HCT116 (cell line): Measurements from ENCODE around the gene LFNG. TPM values are rescaled to one million over a fixed set of nuclear protein-coding genes. Genes with fewer than 3 reads are reported as not detected.

ENCODE experiments used
- ATAC-seq: fragments of 200-7000 bp; cut with Tn5 transposase; 2 replicates; pipeline ENCODE4 v1.9.1; 2020; ENCODE audit warnings: mild to moderate bottlenecking, moderate library complexity
- BruUV-seq: library from RNA; stranded (reverse); fragments of 400-500 nt; replicated peaks from 2 replicates; lab custom pipeline; 2021; lab: Mats Ljungman, UMichigan
- CTCF ChIA-PET: fragments of 300-600 bp; sonication (Branson Sonifier 250); formaldehyde crosslinking; loops from one replicate; lab custom pipeline; 2021; ENCODE audit warnings: antibody characterized with exemption; lab: Charles Lee
- POLR2A ChIA-PET: fragments of 300-600, 350-600 bp; sonication (Branson Sonifier 250); formaldehyde crosslinking; loops from one replicate; lab custom pipeline; 2021; ENCODE audit warnings: antibody characterized with exemption; lab: Charles Lee
- RAD21 ChIA-PET, 2 experiments: fragments of 300-600 bp; sonication (Branson Sonifier 250); formaldehyde crosslinking; loops; one replicate each; lab custom pipeline; 2023; ENCODE audit warnings: low total read pairs in 2 of 2; ENCODE audit not compliant: uncharacterized antibody in 2 of 2, unreplicated experiment in 2 of 2, low non-redundant PET in 1 of 2; lab: Charles Lee
- DNase-seq: peaks from one replicate; pipeline ENCODE4 v3.0.0-alpha.2; 2010; ENCODE audit warnings: low read depth, low spot score
- H2AFZ ChIP-seq: fragments of 200-600 bp; shearing (Covaris generic), sonication (generic); 2 replicates; pipeline ENCODE4 v1.6.1; 2017; ENCODE audit warnings: low read depth, mixed run types, mixed read lengths, antibody characterized with exemption, low read length; ENCODE audit not compliant: poor library complexity, severe bottlenecking
- H3K27ac ChIP-seq: 2 replicates; pipeline ENCODE4 v1.5.1; 2012; ENCODE audit warnings: low read depth, low read length
- H3K27me3 ChIP-seq: fragments of 200-600 bp; sonication (generic); 2 replicates; pipeline ENCODE4 v1.6.1; 2016; ENCODE audit warnings: mixed run types, low read length, mixed read lengths; ENCODE audit not compliant: insufficient read depth
- H3K36me3 ChIP-seq, 2 experiments: fragments of 200-500 bp in 1 of 2; fragments of 200-600 bp in 1 of 2; sonication (Bioruptor generic) in 1 of 2; sonication (generic) in 1 of 2; 2 replicates each; pipeline versions ENCODE4 v1.5.1 to v1.6.1; 2014 to 2016; ENCODE audit warnings: low read length in 2 of 2, inconsistent platforms in 1 of 2, mixed read lengths in 1 of 2, mixed run types in 1 of 2; ENCODE audit not compliant: insufficient read depth in 2 of 2, control insufficient read depth in 1 of 2
- H3K4me1 ChIP-seq, 2 experiments: fragments of 200-600 bp in 1 of 2; sonication (generic) in 1 of 2; 2 replicates each; pipeline versions ENCODE4 v1.5.1 to v1.6.1; 2012 to 2017; ENCODE audit warnings: low read length in 2 of 2, inconsistent platforms in 1 of 2, mild to moderate bottlenecking in 1 of 2, mixed read lengths in 1 of 2, mixed run types in 1 of 2, moderate library complexity in 1 of 2; ENCODE audit not compliant: insufficient read depth in 2 of 2, control insufficient read depth in 1 of 2
- H3K4me2 ChIP-seq: fragments of 200-600 bp; sonication (generic); 2 replicates; pipeline ENCODE4 v1.6.1; 2017; ENCODE audit warnings: mixed run types, low read length, mixed read lengths
- H3K4me3 ChIP-seq, 2 experiments: fragments of 200-600 bp in 1 of 2; sonication (generic) in 1 of 2; replicated peaks in 1 of 2; 2 replicates each; pipeline ENCODE4 v1.5.1; 2011 to 2016; ENCODE audit warnings: low read length in 2 of 2, control low read depth in 1 of 2, low read depth in 1 of 2, mild to moderate bottlenecking in 1 of 2, mixed read lengths in 1 of 2, mixed run types in 1 of 2
- H3K79me2 ChIP-seq: fragments of 200-600 bp; sonication (generic); 2 replicates; pipeline ENCODE4 v1.6.1; 2017; ENCODE audit warnings: mild to moderate bottlenecking, mixed run types, low read length, moderate library complexity, mixed read lengths; ENCODE audit not compliant: insufficient read depth
- H3K9ac ChIP-seq: fragments of 200-600 bp; sonication (generic); 2 replicates; pipeline ENCODE4 v1.6.1; 2016; ENCODE audit warnings: low read length, mixed read lengths
- H3K9me2 ChIP-seq: fragments of 200-600 bp; sonication (generic), shearing (Covaris generic); 2 replicates; pipeline ENCODE4 v1.6.1; 2017; ENCODE audit warnings: mixed run types, mild to moderate bottlenecking, moderate library complexity; ENCODE audit not compliant: insufficient read depth
- H3K9me3 ChIP-seq, 2 experiments: fragments of 200-500 bp in 1 of 2; fragments of 200-600 bp in 1 of 2; sonication (Bioruptor generic) in 1 of 2; sonication (generic) in 1 of 2; 2 replicates each; pipeline ENCODE4 v1.6.1; 2014 to 2017; ENCODE audit warnings: low read length in 2 of 2, mixed read lengths in 2 of 2, inconsistent platforms in 1 of 2, low read depth in 1 of 2, mild to moderate bottlenecking in 1 of 2, mixed run types in 1 of 2, moderate library complexity in 1 of 2; ENCODE audit not compliant: control insufficient read depth in 1 of 2, insufficient read depth in 1 of 2
- H4K20me1 ChIP-seq: fragments of 200-600 bp; sonication (generic), shearing (Covaris generic); 2 replicates; pipeline ENCODE4 v1.6.1; 2017; ENCODE audit warnings: mixed run types, mild to moderate bottlenecking, moderate library complexity; ENCODE audit not compliant: insufficient read depth
- EGR1 ChIP-seq: IDR thresholded peaks from 2 replicates; pipeline ENCODE4 v1.6.1; 2012; ENCODE audit warnings: low read depth
- EZH2phosphoT487 ChIP-seq: fragments of 200-600 bp; IDR thresholded peaks from 2 replicates; pipeline ENCODE4 v1.6.1; 2018; ENCODE audit warnings: antibody characterized with exemption, borderline replicate concordance
- SRF ChIP-seq: IDR thresholded peaks from 2 replicates; pipeline ENCODE4 v1.6.1; 2012; ENCODE audit warnings: low read depth
- ZBTB33 ChIP-seq: IDR thresholded peaks from 2 replicates; pipeline ENCODE4 v1.6.1; 2011; ENCODE audit warnings: mild to moderate bottlenecking, low read length, moderate library complexity; ENCODE audit not compliant: insufficient replicate concordance; ENCODE audit errors: extremely low read depth
- intact Hi-C: fragments of 100-400 bp; cut with micrococcal nuclease; formaldehyde crosslinking; loops from 2 replicates; pipeline ENCODE4 v1.10.0; 2022
- total RNA-seq: library from RNA; stranded (reverse); gene quantifications from one replicate; pipeline ENCODE4 v1.2.1, GENCODE V29; 2021; ENCODE audit not compliant: unreplicated experiment
- TF ChIP-seq, protein P1 (sequence below): IDR thresholded peaks from 2 replicates; pipeline ENCODE4 v1.6.1; 2012; ENCODE audit warnings: low read depth
- TF ChIP-seq, protein P2 (sequence below): IDR thresholded peaks from 2 replicates; pipeline ENCODE4 v1.6.1; 2012

The LFNG gene
- total RNA-seq, 1 experiment from 2014 or later: 14.3 TPM

DNA sequence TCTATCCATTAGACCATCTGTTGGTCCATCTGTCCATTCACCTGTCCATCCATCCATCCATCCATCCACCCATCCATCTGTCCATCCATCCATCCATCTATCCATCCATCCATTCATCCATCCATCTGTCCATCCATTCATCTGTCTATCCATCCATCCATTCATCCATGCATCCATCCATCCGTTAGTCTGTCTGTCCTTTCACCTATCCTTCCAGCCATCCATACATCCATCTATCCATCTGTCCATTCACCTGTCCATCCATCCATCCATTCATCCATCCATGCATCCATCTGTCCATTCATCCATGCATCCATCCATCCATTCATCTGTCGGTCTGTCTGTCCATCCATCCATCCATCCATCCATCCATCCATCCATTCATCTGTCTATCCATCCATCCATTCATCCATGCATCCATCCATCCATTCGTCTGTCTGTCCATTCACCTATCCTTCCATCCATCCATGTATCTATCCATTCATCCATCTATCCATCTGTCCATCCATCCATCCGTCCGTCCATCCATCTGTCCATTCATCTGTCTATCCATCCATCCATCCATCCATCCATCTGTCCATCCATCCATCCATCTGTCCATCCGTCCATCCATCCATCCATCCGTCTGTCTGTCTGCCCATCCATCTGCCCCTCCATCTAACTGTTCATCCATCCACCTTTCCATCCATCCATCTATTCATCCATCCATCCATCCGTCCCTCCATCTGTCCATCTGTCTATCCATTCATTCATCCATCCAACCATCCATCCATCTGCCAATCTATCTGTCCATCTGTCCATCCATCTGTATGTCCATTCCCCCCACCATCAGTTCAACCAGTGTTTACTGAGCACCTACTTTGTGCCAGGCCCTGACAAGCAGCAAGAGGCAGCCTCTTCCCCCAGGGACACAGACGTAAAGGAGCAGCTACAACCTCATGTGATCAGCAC, 4.8 kb upstream of the LFNG start:
- no TSS peak for BruUV-seq
- no peak overlapping the region for H3K4me3 ChIP-seq
- peaks cover 8 to 26% of the 10 kb centered on the region in 2 experiments; a peak in 3 of 4 replicates for H3K4me1 ChIP-seq
- POLR2A ChIA-PET: no interaction called here
- no peak overlapping the region for H3K9ac ChIP-seq
- H2AFZ ChIP-seq: no peak overlapping the region
- TF ChIP-seq, protein P1, sequence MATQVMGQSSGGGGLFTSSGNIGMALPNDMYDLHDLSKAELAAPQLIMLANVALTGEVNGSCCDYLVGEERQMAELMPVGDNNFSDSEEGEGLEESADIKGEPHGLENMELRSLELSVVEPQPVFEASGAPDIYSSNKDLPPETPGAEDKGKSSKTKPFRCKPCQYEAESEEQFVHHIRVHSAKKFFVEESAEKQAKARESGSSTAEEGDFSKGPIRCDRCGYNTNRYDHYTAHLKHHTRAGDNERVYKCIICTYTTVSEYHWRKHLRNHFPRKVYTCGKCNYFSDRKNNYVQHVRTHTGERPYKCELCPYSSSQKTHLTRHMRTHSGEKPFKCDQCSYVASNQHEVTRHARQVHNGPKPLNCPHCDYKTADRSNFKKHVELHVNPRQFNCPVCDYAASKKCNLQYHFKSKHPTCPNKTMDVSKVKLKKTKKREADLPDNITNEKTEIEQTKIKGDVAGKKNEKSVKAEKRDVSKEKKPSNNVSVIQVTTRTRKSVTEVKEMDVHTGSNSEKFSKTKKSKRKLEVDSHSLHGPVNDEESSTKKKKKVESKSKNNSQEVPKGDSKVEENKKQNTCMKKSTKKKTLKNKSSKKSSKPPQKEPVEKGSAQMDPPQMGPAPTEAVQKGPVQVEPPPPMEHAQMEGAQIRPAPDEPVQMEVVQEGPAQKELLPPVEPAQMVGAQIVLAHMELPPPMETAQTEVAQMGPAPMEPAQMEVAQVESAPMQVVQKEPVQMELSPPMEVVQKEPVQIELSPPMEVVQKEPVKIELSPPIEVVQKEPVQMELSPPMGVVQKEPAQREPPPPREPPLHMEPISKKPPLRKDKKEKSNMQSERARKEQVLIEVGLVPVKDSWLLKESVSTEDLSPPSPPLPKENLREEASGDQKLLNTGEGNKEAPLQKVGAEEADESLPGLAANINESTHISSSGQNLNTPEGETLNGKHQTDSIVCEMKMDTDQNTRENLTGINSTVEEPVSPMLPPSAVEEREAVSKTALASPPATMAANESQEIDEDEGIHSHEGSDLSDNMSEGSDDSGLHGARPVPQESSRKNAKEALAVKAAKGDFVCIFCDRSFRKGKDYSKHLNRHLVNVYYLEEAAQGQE: no peak
- TF ChIP-seq EZH2phosphoT487 (no peak), SRF (no peak), ZBTB33 (no peak), EGR1 (no peak)
- TF ChIP-seq, protein P2, sequence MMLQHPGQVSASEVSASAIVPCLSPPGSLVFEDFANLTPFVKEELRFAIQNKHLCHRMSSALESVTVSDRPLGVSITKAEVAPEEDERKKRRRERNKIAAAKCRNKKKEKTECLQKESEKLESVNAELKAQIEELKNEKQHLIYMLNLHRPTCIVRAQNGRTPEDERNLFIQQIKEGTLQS: no peak
- no peaks in the 10 kb centered on the region for H3K79me2 ChIP-seq
- intact Hi-C loops: no loop called here
- no peaks in the 10 kb centered on the region for H3K36me3 ChIP-seq
- H3K27ac ChIP-seq: no peak overlapping the region
- no peak overlapping the region for H3K4me2 ChIP-seq
- no peaks in the 10 kb centered on the region for H3K27me3 ChIP-seq
- H3K9me3 ChIP-seq: no peaks in the 10 kb centered on the region
- CTCF ChIA-PET: no interaction called here
- no peaks in the 10 kb centered on the region for H3K9me2 ChIP-seq
- RAD21 ChIA-PET: no interaction called here
- ATAC-seq: no peak
- DNase-seq: no peak
- H4K20me1 ChIP-seq: no peaks in the 10 kb centered on the region
